ENCODE results near the gene EIF5A2.

EIF5A2 gene

GRCh38 chr3:170852324-170852723, 56.1 kb downstream of the EIF5A2 start (continued):
- no peak for TF ChIP-seq CREB5 (CRISPR knock-in tag; IDR thresholded peaks at IDR 0.05; ENCODE audit: low read depth)
- no peak for TF ChIP-seq ZNF8 (CRISPR knock-in tag; IDR thresholded peaks at IDR 0.05)
- no peak for TF ChIP-seq ZNF565 (CRISPR knock-in tag; conservative IDR thresholded peaks at IDR 0.05; ENCODE audit: low read depth)
- TF ChIP-seq ARNTL (CRISPR knock-in tag; IDR thresholded peaks at IDR 0.05; ENCODE audit: borderline replicate concordance, low read depth): no peak
- TF ChIP-seq ZFP30 (CRISPR knock-in tag; IDR thresholded peaks at IDR 0.05): no peak
- TF ChIP-seq SNAI2 (CRISPR knock-in tag; IDR thresholded peaks at IDR 0.05): no peak
- no peak for TF ChIP-seq GLIS3 (CRISPR knock-in tag; IDR thresholded peaks at IDR 0.05)
- TF ChIP-seq PPARA (CRISPR knock-in tag; IDR thresholded peaks at IDR 0.05; ENCODE audit: borderline replicate concordance): no peak
- no peak for TF ChIP-seq TCF4 (CRISPR knock-in tag; IDR thresholded peaks at IDR 0.05; ENCODE audit: borderline replicate concordance)
- TF ChIP-seq TSHZ2 (CRISPR knock-in tag; IDR thresholded peaks at IDR 0.05): no peak
- no peak for TF ChIP-seq ZC3H10 (CRISPR knock-in tag; IDR thresholded peaks at IDR 0.05)
- no peak for TF ChIP-seq BACH2 (CRISPR knock-in tag; IDR thresholded peaks at IDR 0.05; ENCODE audit: borderline replicate concordance)
- no peak for TF ChIP-seq ZNF70 (CRISPR knock-in tag; IDR thresholded peaks at IDR 0.05)

- peak; percentile 72 for ATAC-seq
- TF ChIP-seq ZFP30 (CRISPR knock-in tag; IDR thresholded peaks at IDR 0.05) (no peak), CSRNP3 (CRISPR knock-in tag; IDR thresholded peaks at IDR 0.05) (no peak), PPARA (CRISPR knock-in tag; IDR thresholded peaks at IDR 0.05; ENCODE audit: borderline replicate concordance) (no peak), ZC3H10 (CRISPR knock-in tag; IDR thresholded peaks at IDR 0.05) (no peak), ESRRG (CRISPR knock-in tag; IDR thresholded peaks at IDR 0.05) (no peak), TCF4 (CRISPR knock-in tag; IDR thresholded peaks at IDR 0.05; ENCODE audit: borderline replicate concordance) (no peak), ZNF70 (CRISPR knock-in tag; IDR thresholded peaks at IDR 0.05) (no peak), ZNF8 (CRISPR knock-in tag; IDR thresholded peaks at IDR 0.05) (no peak), OSR1 (CRISPR knock-in tag; IDR thresholded peaks at IDR 0.05) (no peak), CSDC2 (CRISPR knock-in tag; IDR thresholded peaks at IDR 0.05) (no peak), GLIS3 (CRISPR knock-in tag; IDR thresholded peaks at IDR 0.05) (no peak), POU6F1 (CRISPR knock-in tag; IDR thresholded peaks at IDR 0.05; ENCODE audit: borderline replicate concordance, low read depth) (no peak), ZNF565 (CRISPR knock-in tag; conservative IDR thresholded peaks at IDR 0.05; ENCODE audit: low read depth) (no peak), RARB (CRISPR knock-in tag; IDR thresholded peaks at IDR 0.05) (no peak), ZFP3 (CRISPR knock-in tag; IDR thresholded peaks at IDR 0.05) (no peak), ISL1 (CRISPR knock-in tag; IDR thresholded peaks at IDR 0.05) (no peak)
These were observed 60.0 kb downstream of the EIF5A2 start for GRCh38 chr3:170848292-170848917.

- ATAC-seq: no peak
- TF ChIP-seq SNAI2 (CRISPR knock-in tag; IDR thresholded peaks at IDR 0.05) (no peak), PATZ1 (CRISPR knock-in tag; IDR thresholded peaks at IDR 0.05; ENCODE audit: borderline replicate concordance) (no peak), CSRNP3 (CRISPR knock-in tag; IDR thresholded peaks at IDR 0.05) (no peak), ZNF8 (CRISPR knock-in tag; IDR thresholded peaks at IDR 0.05) (no peak), ZNF565 (CRISPR knock-in tag; conservative IDR thresholded peaks at IDR 0.05; ENCODE audit: low read depth) (no peak), CREB5 (CRISPR knock-in tag; IDR thresholded peaks at IDR 0.05; ENCODE audit: low read depth) (no peak), ISL1 (CRISPR knock-in tag; IDR thresholded peaks at IDR 0.05) (no peak), ARNTL (CRISPR knock-in tag; IDR thresholded peaks at IDR 0.05; ENCODE audit: borderline replicate concordance, low read depth) (no peak), ZC3H10 (CRISPR knock-in tag; IDR thresholded peaks at IDR 0.05) (no peak), POU6F1 (CRISPR knock-in tag; IDR thresholded peaks at IDR 0.05; ENCODE audit: borderline replicate concordance, low read depth) (no peak), ZFP3 (CRISPR knock-in tag; IDR thresholded peaks at IDR 0.05) (no peak), GLIS3 (CRISPR knock-in tag; IDR thresholded peaks at IDR 0.05) (no peak), ZNF70 (CRISPR knock-in tag; IDR thresholded peaks at IDR 0.05) (no peak)
These were observed 64.1 kb downstream of the EIF5A2 start for GRCh38 chr3:170844377-170844776.
